Ramos (cell line): Measurements from ENCODE around the gene IDH2.
"Not testable (repeated sequence)": the region's sequence is repeated elsewhere in the genome, so short reads cannot be mapped to it uniquely, and the experiment has no call there.

Experiments
- in situ Hi-C: fragments of 300-500 bp; cut with MboI; formaldehyde crosslinking; loops from one replicate; pipeline ENCODE4 v1.14.3; 2022; ENCODE audit warnings: low sequenced_read_pairs; ENCODE audit not compliant: unreplicated experiment

Gene IDH2

GRCh38 chr15:90121086-90121485 lies 18.8 kb upstream of the IDH2 start:
- in situ Hi-C loops: no loop called here

DNA sequence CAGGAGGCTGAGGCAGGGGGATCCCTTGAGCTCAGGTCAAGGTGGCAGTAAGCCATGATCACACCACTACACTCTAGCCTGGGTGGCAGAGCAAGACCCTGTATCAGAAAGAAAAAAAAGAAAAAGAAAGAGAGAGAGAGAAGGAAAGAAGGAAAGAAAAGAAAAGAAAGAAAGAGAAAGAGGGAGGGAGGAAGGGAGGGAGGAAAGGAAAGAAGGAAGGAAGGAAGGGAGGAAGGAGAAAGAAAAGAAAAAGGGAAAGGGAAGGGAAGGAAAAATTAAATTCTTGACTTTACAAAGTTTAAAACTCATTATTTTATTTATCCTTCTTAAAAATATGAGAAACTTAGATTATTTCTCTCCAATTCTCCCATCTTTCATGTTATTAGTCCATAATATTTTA lies 17.1 kb upstream of the IDH2 start:
- in situ Hi-C loops: no loop called here

DNA sequence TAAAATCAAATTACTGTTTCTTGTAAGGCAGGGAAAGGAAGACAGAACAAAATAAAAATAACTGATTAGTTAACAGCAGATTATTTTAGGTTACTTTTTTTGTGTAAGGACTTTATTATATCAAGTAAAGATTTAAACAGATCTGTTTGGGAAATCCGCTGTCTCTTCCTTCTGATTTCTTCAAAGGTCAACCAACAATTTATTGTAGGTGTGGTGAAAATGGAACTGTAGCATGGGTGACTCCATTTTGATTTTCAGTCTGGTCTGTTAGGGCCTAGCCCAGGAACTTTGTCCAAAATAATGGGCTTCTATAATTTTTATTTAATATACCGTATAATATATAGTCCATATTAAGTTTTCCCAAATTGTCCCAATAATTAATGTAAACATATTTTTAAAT lies 13.5 kb upstream of the IDH2 start:
- in situ Hi-C loops: no loop called here

- in situ Hi-C loops: no loop called here
Measured at GRCh38 chr15:90114451-90114901, 12.2 kb upstream of the IDH2 start.

GRCh38 chr15:90113166-90113565 lies 10.9 kb upstream of the IDH2 start:
- in situ Hi-C loops: no loop called here

GRCh38 chr15:90109163-90109751 lies 7.0 kb upstream of the IDH2 start:
- in situ Hi-C loops: not testable (repeated sequence)

DNA sequence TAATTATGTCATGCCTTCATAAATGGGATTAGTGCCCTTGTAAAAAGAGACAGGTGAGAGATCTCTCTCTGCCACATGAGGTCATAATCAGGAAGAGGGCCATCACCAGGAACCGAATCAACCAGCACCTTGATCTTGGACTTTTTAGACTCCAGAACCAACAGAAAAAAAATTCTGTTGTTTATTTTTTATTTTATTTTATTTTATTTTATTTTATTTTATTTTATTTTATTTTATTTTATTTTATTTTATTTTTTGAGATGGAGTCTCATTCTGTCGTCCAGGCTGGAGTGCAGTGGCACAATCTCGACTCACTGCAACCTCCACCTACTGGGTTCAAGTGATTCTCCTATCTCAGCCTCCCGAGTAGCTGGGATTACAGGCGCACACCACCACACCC lies 5.8 kb upstream of the IDH2 start:
- in situ Hi-C loops: not testable (repeated sequence)

- in situ Hi-C loops: no loop called here
Measured at GRCh38 chr15:90106522-90107117, 4.4 kb upstream of the IDH2 start.

DNA sequence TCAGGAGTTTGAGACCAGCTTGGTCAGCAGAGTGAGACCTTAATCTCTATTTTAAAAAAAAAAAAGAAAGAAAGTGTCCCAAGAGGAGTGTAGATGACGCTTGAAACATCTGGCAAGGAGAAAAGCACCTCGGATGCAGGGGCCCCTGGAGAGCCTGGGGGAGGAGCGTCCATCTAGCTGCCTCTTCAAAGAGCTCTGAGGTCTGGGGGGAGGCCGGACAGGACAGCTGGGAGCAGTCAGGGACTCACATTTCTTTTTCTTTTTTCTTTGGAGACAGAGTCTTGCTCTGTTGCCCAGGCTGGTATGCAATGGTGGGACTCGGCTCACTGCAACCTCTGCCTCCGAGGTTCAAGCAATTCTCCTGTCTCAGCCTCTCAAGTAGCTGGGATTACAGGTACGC lies 3.3 kb upstream of the IDH2 start:
- in situ Hi-C loops: no loop called here

DNA sequence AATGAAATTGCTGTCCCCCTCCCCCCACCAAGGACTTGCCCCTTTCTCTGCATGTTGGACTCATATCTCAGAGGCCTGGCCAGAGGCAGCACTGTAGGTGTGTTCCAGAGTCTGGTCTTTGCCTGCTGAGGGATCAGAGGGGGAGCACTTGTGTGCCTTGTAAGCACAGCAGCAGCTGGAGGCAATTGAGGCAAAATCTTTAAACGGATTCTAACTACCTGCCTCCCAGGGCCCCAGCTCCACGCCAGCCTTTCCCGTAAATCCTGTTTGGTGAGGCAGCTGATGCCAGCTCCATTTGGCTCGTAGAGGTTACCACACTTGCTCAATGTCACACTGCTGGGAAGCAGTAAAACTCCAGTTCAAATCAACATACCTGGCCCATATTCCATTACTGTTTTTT lies 2.3 kb upstream of the IDH2 start:
- in situ Hi-C loops: no loop called here

GRCh38 chr15:90103701-90104329 lies 1.5 kb upstream of the IDH2 start:
- in situ Hi-C loops: no loop called here

DNA sequence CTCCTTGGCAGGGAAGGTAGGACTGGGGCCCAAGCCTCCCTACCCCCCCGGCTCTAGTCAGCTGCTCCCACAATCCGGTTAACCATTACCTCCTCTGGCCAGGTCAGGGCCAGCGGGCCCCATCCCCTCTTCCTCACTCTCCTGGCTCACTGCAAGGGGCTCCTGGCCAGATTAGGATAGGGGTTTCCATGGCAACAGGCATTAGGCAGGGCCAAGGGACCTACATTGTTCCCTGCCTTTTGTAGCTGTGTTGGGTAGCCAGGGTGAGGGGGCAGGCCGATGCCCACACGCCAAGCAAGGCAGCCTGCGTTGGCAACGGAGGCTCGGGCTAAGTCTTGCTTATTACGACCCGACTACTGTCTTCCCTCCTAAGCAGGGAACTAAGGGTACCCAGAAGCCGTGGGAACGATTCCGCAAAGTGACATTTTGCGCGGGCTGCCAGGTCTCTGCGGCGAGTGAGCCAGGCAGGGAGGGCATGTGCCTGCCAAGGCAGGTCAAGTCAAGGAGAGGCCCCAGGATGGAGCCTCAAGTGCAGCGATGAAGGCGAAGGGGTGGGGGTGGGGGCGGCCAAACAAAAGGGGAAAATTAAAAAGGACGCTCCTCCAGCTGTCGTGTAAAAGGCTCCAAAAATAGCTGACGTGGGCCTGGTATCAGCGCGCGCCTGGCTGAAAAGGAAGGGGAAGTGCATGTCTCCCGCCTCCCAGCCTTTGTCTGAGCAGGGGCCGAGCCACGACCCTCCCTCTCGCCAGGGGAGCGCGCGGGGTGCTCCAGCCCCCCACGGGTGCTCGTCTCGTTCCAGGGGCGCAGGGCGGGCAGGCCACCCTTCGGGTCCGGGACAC lies 919 bp downstream of the IDH2 start:
- in situ Hi-C loops: no loop called here

DNA sequence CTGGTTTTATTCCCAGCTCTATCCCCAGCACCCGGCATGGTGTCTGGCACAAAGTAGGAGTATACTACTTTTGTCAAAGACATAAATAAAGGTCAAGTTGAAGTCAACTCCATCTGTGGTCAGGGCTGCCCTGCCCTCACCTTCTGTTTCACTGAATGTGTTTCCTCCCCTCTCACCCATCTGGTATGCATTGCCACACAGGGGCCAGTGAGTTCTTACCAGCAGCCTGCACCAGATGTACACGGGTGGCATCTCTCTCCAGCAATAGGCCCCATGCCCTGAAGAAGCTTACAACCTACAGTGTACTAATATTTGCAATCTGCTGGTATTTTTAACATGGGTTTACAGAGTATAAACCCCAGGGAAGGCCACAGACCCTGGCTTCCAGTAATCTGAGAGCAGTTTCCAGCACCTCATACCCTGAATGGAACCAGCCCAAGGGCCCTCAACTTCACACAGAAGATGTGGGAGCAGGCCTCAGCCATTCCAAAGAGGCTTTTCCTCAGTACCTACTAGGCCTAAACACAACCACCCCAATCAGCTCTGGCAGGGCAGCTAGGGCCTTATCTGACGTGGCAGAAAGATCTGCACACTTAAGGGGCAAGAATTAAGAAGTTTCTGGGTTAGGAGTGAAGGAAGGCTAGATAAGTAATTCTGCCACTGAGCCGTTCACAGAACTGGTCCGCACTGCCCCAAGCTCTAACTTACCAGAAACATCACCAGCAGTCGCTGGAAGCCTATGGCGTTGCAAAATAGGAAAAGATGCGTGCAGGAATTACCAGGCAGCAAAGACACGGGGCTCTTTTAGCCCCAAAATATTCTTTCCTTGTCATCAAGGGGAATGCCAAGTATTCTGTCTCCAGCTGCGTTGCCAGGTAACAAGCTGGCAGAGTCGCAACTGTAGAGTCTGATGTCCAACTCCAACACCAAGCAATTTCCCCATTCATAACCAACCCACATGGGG lies 2.1 kb downstream of the IDH2 start:
- in situ Hi-C loops: no loop called here

DNA sequence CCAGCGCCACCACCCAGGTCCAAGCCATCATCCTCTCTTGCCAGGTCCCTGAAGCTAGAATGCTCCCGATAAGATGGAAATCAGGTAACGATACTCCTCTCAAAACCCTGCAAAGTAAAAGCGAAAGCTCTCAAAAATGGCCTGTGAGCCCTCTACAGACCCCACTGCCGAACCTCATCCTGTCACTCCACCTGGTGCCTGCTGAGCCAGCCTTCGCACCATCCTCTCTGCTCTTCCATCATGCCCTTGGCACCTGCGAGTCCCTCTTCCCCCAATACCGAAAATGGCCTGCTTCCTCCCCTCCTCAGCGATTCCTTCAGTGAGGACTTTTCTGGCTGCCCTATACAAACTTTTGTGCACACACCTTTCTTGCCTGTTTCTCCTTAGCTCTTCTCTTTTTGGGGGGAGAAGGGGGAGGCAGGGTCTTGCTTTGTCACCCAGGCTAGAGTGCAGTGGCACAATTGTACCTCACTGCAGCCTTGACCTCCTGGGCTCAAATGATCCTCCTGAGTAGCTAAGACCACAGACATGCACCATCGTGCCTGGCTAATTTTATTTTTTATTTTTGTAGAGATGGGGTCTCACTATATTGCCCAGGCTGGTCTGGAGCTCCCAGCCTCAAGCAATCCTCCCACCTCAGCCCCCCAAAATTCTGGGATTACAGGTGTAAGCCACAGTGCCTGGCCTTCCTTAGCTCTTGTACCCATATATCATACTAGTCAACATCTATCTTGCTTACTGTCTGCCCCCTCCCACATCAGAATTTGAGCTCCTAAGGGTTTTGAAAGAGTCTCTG lies 3.0 kb downstream of the IDH2 start:
- in situ Hi-C loops: no loop called here

DNA sequence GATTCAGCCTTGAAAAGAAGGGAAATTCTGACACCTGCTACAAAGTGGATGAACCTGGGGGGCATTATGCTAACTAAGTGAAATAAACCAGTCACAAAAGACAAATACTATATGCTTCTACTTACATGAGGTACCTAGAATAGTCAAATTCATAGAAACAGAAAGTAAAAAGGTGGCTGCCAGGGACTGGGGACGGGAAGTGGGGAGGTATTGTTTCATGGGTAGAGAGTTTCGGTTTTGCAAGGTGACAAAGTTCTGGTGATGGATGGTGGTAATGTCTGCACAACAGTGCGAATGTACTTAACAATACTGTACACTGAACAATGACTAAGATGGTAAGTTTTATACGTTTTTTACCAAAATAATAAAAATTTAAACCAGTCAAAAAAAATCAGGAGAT lies 4.8 kb downstream of the IDH2 start:
- in situ Hi-C loops: no loop called here

DNA sequence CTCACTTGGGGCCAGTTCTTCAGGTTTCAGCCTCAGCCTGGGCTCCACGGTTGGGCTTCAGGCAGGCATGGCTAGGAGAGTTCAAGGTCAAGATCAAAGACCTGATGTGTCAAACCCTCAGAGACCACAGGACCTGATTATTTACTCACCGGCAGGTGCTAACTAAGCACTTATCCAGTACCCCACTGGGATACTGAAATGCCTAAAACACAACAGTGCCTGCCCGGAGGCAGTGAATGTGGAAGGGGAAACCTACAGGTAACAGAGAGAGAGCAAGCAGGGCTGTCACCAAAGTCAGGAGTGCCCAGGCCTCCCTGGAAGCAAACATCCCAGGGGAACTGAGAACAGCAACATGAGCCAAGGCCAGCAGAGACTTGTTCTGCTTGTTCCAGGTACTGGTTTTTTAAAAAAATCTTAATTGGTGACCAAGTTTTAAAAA lies 6.7 kb downstream of the IDH2 start:
- in situ Hi-C loops: no loop called here

DNA sequence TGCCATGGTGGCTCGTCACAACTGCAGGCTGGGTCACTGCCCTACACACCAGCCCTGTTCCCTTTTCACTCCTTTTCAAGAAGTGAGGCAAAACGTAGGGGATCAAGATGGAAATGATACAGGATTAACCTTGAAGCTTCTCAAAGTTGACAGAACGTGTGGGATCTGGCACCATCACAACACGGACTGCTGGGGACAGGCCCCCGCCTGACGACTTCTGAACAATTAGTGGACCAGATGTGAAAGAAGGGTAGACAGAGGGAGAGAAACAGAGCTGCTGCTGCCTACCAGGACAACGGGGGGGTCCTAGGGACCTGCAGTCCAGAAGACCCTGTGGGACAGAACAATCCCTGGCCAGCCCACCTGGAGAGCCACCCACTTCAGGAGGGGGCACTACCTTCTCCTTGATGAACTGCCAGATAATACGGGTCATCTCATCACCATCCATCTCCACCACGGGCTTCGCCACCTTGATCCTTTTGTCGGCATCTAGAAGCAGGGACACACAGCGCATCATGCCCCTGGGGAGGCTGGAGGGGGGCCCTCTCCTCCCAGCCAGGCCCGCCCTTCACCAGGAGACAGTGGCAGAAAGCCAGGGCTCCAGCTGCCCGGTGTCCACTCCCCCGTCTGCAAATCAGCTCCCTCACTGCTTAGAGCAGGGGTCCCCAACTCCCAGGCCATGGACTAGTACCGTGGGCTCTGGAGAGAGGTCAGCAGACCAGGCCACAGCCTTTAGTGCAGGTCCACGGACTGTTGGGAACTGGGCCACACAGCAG lies 10.9 kb downstream of the IDH2 start:
- in situ Hi-C loops: loop anchor here (5.0 kb wide), 1 partner anchor 199 kb away; the partner anchor contains the start of gene AP3S2

- in situ Hi-C loops: loop anchor here (5.0 kb wide), 1 partner anchor 198 kb away; the partner anchor contains the start of gene AP3S2
Measured at GRCh38 chr15:90090226-90090848, 11.9 kb downstream of the IDH2 start.
